Measurements from ENCODE around the gene ACP4. TPM values are rescaled to one million over a fixed set of nuclear protein-coding genes. Genes with fewer than 3 reads are reported as not detected.

ACP4 gene
- total and polyA plus RNA-seq, 3 donors from 2014 or later: 0.43 to 4.0 (median 1.9) TPM

DNA sequence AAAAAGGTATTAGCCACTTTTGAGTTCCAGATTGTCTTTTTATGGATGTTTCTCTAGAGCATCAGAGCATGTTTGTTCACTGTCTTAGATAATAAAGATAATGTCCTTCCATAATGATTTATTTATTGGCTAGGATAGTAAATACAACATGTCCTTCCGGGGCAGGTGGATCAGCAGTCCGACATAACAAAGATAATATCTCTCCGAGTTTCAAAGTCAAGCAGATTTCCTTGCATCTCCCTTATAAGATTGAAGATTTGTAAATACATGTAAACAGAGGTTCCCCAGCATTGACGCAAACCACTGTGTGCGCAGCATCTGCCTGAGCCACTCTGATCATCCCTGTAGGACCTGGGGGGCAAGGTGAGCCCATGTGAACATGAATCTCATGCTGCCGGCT lies 51.9 kb downstream of the ACP4 start:
- no peaks in the 10 kb centered on the region for H3K4me1 ChIP-seq
- H3K27ac ChIP-seq: no peak overlapping the region
- intact Hi-C loops (cut with DNase I; ENCODE audit: low total_unique reads): no loop called here
- no peaks in the 10 kb centered on the region for H3K9me3 ChIP-seq
- no peaks in the 10 kb centered on the region for H3K27me3 ChIP-seq
- no peaks in the 10 kb centered on the region for H3K36me3 ChIP-seq (ENCODE audit: low read depth, missing control alignments)
- no peak overlapping the region for H3K4me3 ChIP-seq
- WGBS, 2 donors: 87 to 89% methylated on average over 6 of the region's 6 CpGs
- DNase-seq: no peak
- TF ChIP-seq, protein P1, sequence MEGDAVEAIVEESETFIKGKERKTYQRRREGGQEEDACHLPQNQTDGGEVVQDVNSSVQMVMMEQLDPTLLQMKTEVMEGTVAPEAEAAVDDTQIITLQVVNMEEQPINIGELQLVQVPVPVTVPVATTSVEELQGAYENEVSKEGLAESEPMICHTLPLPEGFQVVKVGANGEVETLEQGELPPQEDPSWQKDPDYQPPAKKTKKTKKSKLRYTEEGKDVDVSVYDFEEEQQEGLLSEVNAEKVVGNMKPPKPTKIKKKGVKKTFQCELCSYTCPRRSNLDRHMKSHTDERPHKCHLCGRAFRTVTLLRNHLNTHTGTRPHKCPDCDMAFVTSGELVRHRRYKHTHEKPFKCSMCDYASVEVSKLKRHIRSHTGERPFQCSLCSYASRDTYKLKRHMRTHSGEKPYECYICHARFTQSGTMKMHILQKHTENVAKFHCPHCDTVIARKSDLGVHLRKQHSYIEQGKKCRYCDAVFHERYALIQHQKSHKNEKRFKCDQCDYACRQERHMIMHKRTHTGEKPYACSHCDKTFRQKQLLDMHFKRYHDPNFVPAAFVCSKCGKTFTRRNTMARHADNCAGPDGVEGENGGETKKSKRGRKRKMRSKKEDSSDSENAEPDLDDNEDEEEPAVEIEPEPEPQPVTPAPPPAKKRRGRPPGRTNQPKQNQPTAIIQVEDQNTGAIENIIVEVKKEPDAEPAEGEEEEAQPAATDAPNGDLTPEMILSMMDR (IDR thresholded peaks at IDR 0.05): no peak
- no peak for TF ChIP-seq POLR2A (IDR thresholded peaks at IDR 0.05)

DNA sequence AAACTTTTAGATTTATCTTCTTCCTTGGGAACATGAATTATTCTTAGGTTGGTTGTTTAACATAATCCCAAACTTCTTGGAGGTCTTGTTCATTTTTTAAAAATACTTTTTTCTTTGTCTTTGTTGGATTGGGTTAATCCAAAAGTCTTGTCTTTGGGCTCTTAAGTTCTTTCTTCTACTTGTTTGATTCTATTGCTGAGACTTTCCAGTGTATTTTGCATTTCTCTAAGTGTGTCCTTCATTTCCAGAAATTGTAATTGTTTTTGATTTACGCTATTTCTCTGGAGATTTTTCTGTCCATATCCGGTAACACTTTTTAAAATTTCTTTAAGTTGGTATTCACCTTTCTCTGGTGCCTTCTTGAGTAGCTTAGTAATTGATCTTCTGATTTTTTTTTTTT lies 53.0 kb downstream of the ACP4 start:
- Histone ChIP-seq H3K4me1 (no peaks in the 10 kb centered on the region), H3K36me3 (ENCODE audit: low read depth, missing control alignments) (no peaks in the 10 kb centered on the region), H3K27ac (no peak overlapping the region), H3K9me3 (no peaks in the 10 kb centered on the region), H3K4me3 (no peak overlapping the region), H3K27me3 (no peaks in the 10 kb centered on the region)
- intact Hi-C loops (cut with DNase I; ENCODE audit: low total_unique reads): no loop called here
- DNase-seq: no peak
- 94 to 100% methylated on average over 2 of the region's 2 CpGs for WGBS, 2 donors
- TF ChIP-seq POLR2A (IDR thresholded peaks at IDR 0.05): no peak
- TF ChIP-seq, protein P1 (IDR thresholded peaks at IDR 0.05): no peak

GRCh38 chr19:50843701-50844221 lies 53.5 kb downstream of the ACP4 start:
- no peak for TF ChIP-seq POLR2A (IDR thresholded peaks at IDR 0.05)
- TF ChIP-seq, protein P1 (IDR thresholded peaks at IDR 0.05): no peak
- H3K4me1 ChIP-seq: no peaks in the 10 kb centered on the region
- no peak overlapping the region for H3K4me3 ChIP-seq
- 84% methylated on average over 7 of the region's 7 CpGs for WGBS, 2 donors
- no peaks in the 10 kb centered on the region for H3K9me3 ChIP-seq
- intact Hi-C loops (cut with DNase I; ENCODE audit: low total_unique reads): no loop called here
- no peak for DNase-seq
- no peaks in the 10 kb centered on the region for H3K27me3 ChIP-seq
- H3K27ac ChIP-seq: no peak overlapping the region
- H3K36me3 ChIP-seq (ENCODE audit: low read depth, missing control alignments): no peaks in the 10 kb centered on the region

DNA sequence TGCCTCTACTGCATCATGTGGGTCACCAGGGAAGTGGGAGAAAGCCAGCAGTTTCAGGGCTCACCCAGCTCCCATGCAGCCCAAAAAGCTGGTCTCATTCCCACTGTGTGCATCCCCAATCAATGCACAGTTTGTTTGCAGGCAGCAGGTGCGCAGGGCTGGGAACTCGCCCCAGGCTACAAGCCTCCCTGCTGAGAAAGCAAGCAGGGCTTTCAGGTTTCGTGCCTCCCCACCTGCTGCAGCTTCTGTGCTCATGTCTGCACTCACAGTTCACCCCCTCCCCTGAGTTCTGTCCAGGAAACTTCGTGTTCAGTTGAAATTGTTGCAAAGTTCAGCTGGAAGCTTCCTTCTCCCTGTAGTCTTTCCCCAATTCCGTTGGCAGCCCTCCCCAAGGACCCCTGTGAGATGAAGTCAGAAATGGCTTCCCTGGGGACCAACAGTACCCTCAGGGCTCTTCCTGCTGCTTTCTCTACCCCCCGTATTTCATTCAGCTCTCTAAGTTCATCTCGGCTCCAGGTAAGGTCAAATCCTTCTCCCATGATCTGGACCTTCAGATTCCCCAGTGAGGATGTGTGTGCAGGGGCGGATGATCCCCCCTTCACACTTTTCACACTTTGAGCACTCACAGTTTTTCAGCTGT lies 54.2 kb downstream of the ACP4 start:
- no peaks in the 10 kb centered on the region for H3K36me3 ChIP-seq (ENCODE audit: low read depth, missing control alignments)
- TF ChIP-seq, protein P1 (IDR thresholded peaks at IDR 0.05): no peak
- TF ChIP-seq POLR2A (IDR thresholded peaks at IDR 0.05): no peak
- DNase-seq: no peak
- H3K4me3 ChIP-seq: no peak overlapping the region
- intact Hi-C loops (cut with DNase I; ENCODE audit: low total_unique reads): no loop called here
- H3K27me3 ChIP-seq: no peaks in the 10 kb centered on the region
- no peak overlapping the region for H3K27ac ChIP-seq
- 69 to 72% methylated on average over 8 of the region's 8 CpGs for WGBS, 2 donors
- no peaks in the 10 kb centered on the region for H3K4me1 ChIP-seq
- no peaks in the 10 kb centered on the region for H3K9me3 ChIP-seq

Small RNA genes lying within 50 kb of the gene (small RNA-seq; reads per million reads assigned to genes)
- gene SNORD88A (280 to 343 reads per million in 2 donors), gene SNORD88B (0 reads per million in 2 donors), gene SNORD88C (0 reads per million in 2 donors)

Other genes with a start within 250 kb of the ACP4 start
- gene LRRC4B, start 222.0 kb upstream of the ACP4 start, total RNA-seq: 10 to 100 TPM in 1 of 2 donors, 1 to 10 TPM in 1; 5.7 to 10.1 TPM
- gene LRRC4B, start 222.0 kb upstream of the ACP4 start, polyA plus RNA-seq (ENCODE audit: insufficient read depth, low read depth, low replicate concordance): 2.8 TPM
- gene SYT3, start 150.5 kb upstream of the ACP4 start, total RNA-seq: 1 to 10 TPM; 2.5 to 5.5 TPM
- gene SYT3, start 150.5 kb upstream of the ACP4 start, polyA plus RNA-seq (ENCODE audit: insufficient read depth, low read depth, low replicate concordance): 3.3 TPM
- gene C19orf81, start 141.0 kb upstream of the ACP4 start, total RNA-seq: 10 to 100 TPM in 1 of 2 donors, 1 to 10 TPM in 1; 5.4 to 10.2 TPM
- 11.7 TPM for gene C19orf81, start 141.0 kb upstream of the ACP4 start, polyA plus RNA-seq (ENCODE audit: insufficient read depth, low read depth, low replicate concordance)
- 1 to 10 TPM; 4.5 to 5.4 TPM for gene SHANK1, start 70.6 kb upstream of the ACP4 start, total RNA-seq
- gene SHANK1, start 70.6 kb upstream of the ACP4 start, polyA plus RNA-seq (ENCODE audit: insufficient read depth, low read depth, low replicate concordance): 4.1 TPM
- 10 to 100 TPM; 14.3 to 20.6 TPM for gene CLEC11A, start 67.1 kb upstream of the ACP4 start, total RNA-seq
- 16.9 TPM for gene CLEC11A, start 67.1 kb upstream of the ACP4 start, polyA plus RNA-seq (ENCODE audit: insufficient read depth, low read depth, low replicate concordance)
- gene GPR32, start 20.0 kb upstream of the ACP4 start, total RNA-seq: not detected
- not detected for gene GPR32, start 20.0 kb upstream of the ACP4 start, polyA plus RNA-seq (ENCODE audit: insufficient read depth, low read depth, low replicate concordance)
- gene KLK1, start 33.4 kb downstream of the ACP4 start, total RNA-seq: 1 to 10 TPM in 1 of 2 donors, under 1 TPM in 1; 0.43 to 1.2 TPM
- 2.7 TPM for gene KLK1, start 33.4 kb downstream of the ACP4 start, polyA plus RNA-seq (ENCODE audit: insufficient read depth, low read depth, low replicate concordance)
- 1 to 10 TPM; 5.5 to 9.0 TPM for gene KLK15, start 43.2 kb downstream of the ACP4 start, total RNA-seq
- 7.4 TPM for gene KLK15, start 43.2 kb downstream of the ACP4 start, polyA plus RNA-seq (ENCODE audit: insufficient read depth, low read depth, low replicate concordance)
- under 1 TPM; 0.63 to 0.81 TPM for gene KLK3, start 64.5 kb downstream of the ACP4 start, total RNA-seq
- 1.3 TPM for gene KLK3, start 64.5 kb downstream of the ACP4 start, polyA plus RNA-seq (ENCODE audit: insufficient read depth, low read depth, low replicate concordance)
- gene KLK2, start 83.0 kb downstream of the ACP4 start, total RNA-seq: 10 to 100 TPM; 19.3 to 38.3 TPM
- gene KLK2, start 83.0 kb downstream of the ACP4 start, polyA plus RNA-seq (ENCODE audit: insufficient read depth, low read depth, low replicate concordance): 30.7 TPM
- gene KLK4, start 121.0 kb downstream of the ACP4 start, total RNA-seq: under 1 TPM; 0.31 to 0.55 TPM
- gene KLK4, start 121.0 kb downstream of the ACP4 start, polyA plus RNA-seq (ENCODE audit: insufficient read depth, low read depth, low replicate concordance): 2.9 TPM
- 10 to 100 TPM in 1 of 2 donors, 1 to 10 TPM in 1; 5.6 to 13.9 TPM for gene KLK5, start 162.6 kb downstream of the ACP4 start, total RNA-seq
- 25.4 TPM for gene KLK5, start 162.6 kb downstream of the ACP4 start, polyA plus RNA-seq (ENCODE audit: insufficient read depth, low read depth, low replicate concordance)
- under 1 TPM; 0.37 to 0.71 TPM for gene KLK6, start 179.2 kb downstream of the ACP4 start, total RNA-seq
- 0.63 TPM for gene KLK6, start 179.2 kb downstream of the ACP4 start, polyA plus RNA-seq (ENCODE audit: insufficient read depth, low read depth, low replicate concordance)
- gene KLK7, start 193.5 kb downstream of the ACP4 start, total RNA-seq: under 1 TPM; 0.71 to 0.93 TPM
- 0.45 TPM for gene KLK7, start 193.5 kb downstream of the ACP4 start, polyA plus RNA-seq (ENCODE audit: insufficient read depth, low read depth, low replicate concordance)
- 1 to 10 TPM; 2.7 to 2.9 TPM for gene KLK8, start 211.2 kb downstream of the ACP4 start, total RNA-seq
- gene KLK8, start 211.2 kb downstream of the ACP4 start, polyA plus RNA-seq (ENCODE audit: insufficient read depth, low read depth, low replicate concordance): 4.9 TPM
- gene KLK10, start 229.3 kb downstream of the ACP4 start, total RNA-seq: 10 to 100 TPM in 1 of 2 donors, 1 to 10 TPM in 1; 9.2 to 15.7 TPM
- gene KLK10, start 229.3 kb downstream of the ACP4 start, polyA plus RNA-seq (ENCODE audit: insufficient read depth, low read depth, low replicate concordance): 15.6 TPM
- gene KLK11, start 236.2 kb downstream of the ACP4 start, total RNA-seq: 10 to 100 TPM; 16.8 to 46.3 TPM
- gene KLK11, start 236.2 kb downstream of the ACP4 start, polyA plus RNA-seq (ENCODE audit: insufficient read depth, low read depth, low replicate concordance): 41.1 TPM
- gene KLK12, start 244.6 kb downstream of the ACP4 start, total RNA-seq: under 1 TPM in 1 of 2 donors, not detected in 1; 0.47 TPM
- 1.3 TPM for gene KLK12, start 244.6 kb downstream of the ACP4 start, polyA plus RNA-seq (ENCODE audit: insufficient read depth, low read depth, low replicate concordance)

All from testis (tissue), 3 donors.